DND-41 (cell line): ENCODE data around the gene ABCA13.

Experiments used
- ATAC-seq: fragments of 200-7000 bp; cut with Tn5 transposase; 3 replicates; pipeline ENCODE4 v1.9.1; 2021; ENCODE audit warnings: low read depth; ENCODE audit not compliant: insufficient read depth
- DNase-seq: peaks from one replicate; pipeline ENCODE4 v3.0.0-alpha.2; 2020
- H2AFZ ChIP-seq: 2 replicates; pipeline ENCODE4 v1.6.0; 2012; ENCODE audit warnings: low read depth, low read length
- H3K27ac ChIP-seq: 2 replicates; pipeline ENCODE4 v1.5.1; 2012; ENCODE audit warnings: low read length, inconsistent platforms
- H3K27me3 ChIP-seq: fragments of 200-600 bp; sonication (generic); 2 replicates; pipeline ENCODE4 v1.6.0; 2012; ENCODE audit warnings: low read length, mild to moderate bottlenecking, inconsistent platforms; ENCODE audit not compliant: insufficient read depth, poor library complexity
- H3K36me3 ChIP-seq: 2 replicates; pipeline ENCODE4 v1.5.1; 2012; ENCODE audit warnings: low read length, inconsistent platforms; ENCODE audit not compliant: insufficient read depth
- H3K4me1 ChIP-seq: 2 replicates; pipeline ENCODE4 v1.5.1; 2012; ENCODE audit warnings: mild to moderate bottlenecking, low read length; ENCODE audit not compliant: insufficient read depth
- H3K4me2 ChIP-seq: 2 replicates; pipeline ENCODE4 v1.6.0; 2012; ENCODE audit warnings: mild to moderate bottlenecking, moderate library complexity, low read length, inconsistent platforms; ENCODE audit not compliant: insufficient read depth
- H3K4me3 ChIP-seq, 2 experiments: fragments of 200-600 bp in 1 of 2; shearing (Covaris generic) in 1 of 2; 2 replicates each; pipeline ENCODE4 v1.5.1; 2012 to 2016; ENCODE audit warnings: inconsistent platforms in 2 of 2, low read length in 2 of 2, mild to moderate bottlenecking in 2 of 2, low read depth in 1 of 2, moderate library complexity in 1 of 2
- H3K79me2 ChIP-seq: 2 replicates; pipeline ENCODE4 v1.6.0; 2012; ENCODE audit warnings: low read length, inconsistent platforms; ENCODE audit not compliant: insufficient read depth
- H3K9ac ChIP-seq: 2 replicates; pipeline ENCODE4 v1.6.0; 2012; ENCODE audit warnings: low read depth, mild to moderate bottlenecking, inconsistent platforms, low read length, moderate library complexity
- H3K9me3 ChIP-seq: 2 replicates; pipeline ENCODE4 v1.5.1; 2012; ENCODE audit warnings: low read length, moderate library complexity, mild to moderate bottlenecking, inconsistent platforms; ENCODE audit not compliant: insufficient read depth, severe bottlenecking
- H4K20me1 ChIP-seq: 2 replicates; pipeline ENCODE4 v1.6.0; 2012; ENCODE audit warnings: low read length; ENCODE audit not compliant: insufficient read depth
- EZH2 ChIP-seq: IDR thresholded peaks from 3 replicates; pipeline ENCODE4 v1.6.1; 2012; ENCODE audit warnings: borderline replicate concordance, low read depth, mild to moderate bottlenecking, moderate library complexity, low read length, inconsistent platforms; ENCODE audit not compliant: severe bottlenecking
- TF ChIP-seq, protein P1 (sequence below): IDR thresholded peaks from 2 replicates; pipeline ENCODE4 v1.5.1; 2012; ENCODE audit warnings: borderline replicate concordance, low read length, moderate library complexity, mild to moderate bottlenecking; ENCODE audit not compliant: poor library complexity, severe bottlenecking; ENCODE audit errors: extremely low read depth

Gene ABCA13

GRCh38 chr7:48183965-48184364, 12.7 kb downstream of the ABCA13 start:
- H3K27ac ChIP-seq, result no peak overlapping the region

DNA sequence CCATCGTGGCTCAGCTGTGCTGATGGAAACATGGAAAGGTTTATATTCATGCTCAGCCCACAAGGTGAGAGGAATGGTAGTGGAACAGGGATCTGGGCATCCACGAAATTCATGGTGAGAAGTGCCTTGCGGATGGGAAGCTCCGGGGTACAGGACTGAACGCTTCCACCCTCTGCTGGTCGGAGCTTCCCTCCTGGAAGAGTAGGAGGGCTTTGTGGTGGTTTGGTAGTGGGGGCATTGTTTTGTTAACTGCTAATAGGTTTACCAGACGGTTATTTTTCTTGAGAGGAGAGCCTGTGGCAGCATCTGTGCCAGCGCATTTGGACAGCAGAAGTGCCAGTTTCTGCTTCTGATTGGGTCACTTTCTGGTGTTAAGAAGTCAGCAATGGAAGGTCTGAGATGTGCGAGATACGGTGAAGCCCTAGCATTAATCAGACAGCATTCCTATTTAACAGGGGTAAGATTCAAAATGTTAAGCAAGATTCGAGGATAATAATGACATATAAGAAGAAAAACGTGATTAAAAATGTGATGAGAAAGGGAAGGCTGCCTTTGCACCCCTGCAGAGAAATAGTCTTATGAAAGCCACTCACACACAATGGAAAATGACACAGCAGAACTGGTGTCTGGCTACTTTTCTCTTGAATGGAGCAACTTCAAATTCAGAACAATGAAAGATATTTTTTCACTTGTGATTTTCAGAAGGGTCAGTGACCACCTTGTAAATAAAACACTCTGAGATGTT, 17.7 kb downstream of the ABCA13 start:
- no peak overlapping the region for H3K9ac ChIP-seq

More at GRCh38 chr7:48183965-48184364, 12.7 kb downstream of the ABCA13 start:
- ATAC-seq, result no peak
- Histone ChIP-seq H3K79me2 (no peaks in the 10 kb centered on the region), H2AFZ (no peak overlapping the region), H3K27me3 (no peaks in the 10 kb centered on the region), H3K36me3 (no peaks in the 10 kb centered on the region), H4K20me1 (no peaks in the 10 kb centered on the region), H3K4me3 (no peak overlapping the region), H3K4me2 (no peak overlapping the region), H3K9ac (no peak overlapping the region), H3K4me1 (no peaks in the 10 kb centered on the region), H3K9me3 (no peaks in the 10 kb centered on the region)
- TF ChIP-seq, protein P1, sequence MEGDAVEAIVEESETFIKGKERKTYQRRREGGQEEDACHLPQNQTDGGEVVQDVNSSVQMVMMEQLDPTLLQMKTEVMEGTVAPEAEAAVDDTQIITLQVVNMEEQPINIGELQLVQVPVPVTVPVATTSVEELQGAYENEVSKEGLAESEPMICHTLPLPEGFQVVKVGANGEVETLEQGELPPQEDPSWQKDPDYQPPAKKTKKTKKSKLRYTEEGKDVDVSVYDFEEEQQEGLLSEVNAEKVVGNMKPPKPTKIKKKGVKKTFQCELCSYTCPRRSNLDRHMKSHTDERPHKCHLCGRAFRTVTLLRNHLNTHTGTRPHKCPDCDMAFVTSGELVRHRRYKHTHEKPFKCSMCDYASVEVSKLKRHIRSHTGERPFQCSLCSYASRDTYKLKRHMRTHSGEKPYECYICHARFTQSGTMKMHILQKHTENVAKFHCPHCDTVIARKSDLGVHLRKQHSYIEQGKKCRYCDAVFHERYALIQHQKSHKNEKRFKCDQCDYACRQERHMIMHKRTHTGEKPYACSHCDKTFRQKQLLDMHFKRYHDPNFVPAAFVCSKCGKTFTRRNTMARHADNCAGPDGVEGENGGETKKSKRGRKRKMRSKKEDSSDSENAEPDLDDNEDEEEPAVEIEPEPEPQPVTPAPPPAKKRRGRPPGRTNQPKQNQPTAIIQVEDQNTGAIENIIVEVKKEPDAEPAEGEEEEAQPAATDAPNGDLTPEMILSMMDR, result no peak
- TF ChIP-seq EZH2, result no peak
- DNase-seq, result no peak

GRCh38 chr7:48192996-48193395, 21.7 kb downstream of the ABCA13 start:
- no peak overlapping the region for H3K4me2 ChIP-seq
- no peaks in the 10 kb centered on the region for H3K4me1 ChIP-seq
- H3K27me3 ChIP-seq, result no peaks in the 10 kb centered on the region
- H3K36me3 ChIP-seq, result no peaks in the 10 kb centered on the region
- TF ChIP-seq, protein P1, result no peak
- TF ChIP-seq EZH2, result no peak
- no peak for ATAC-seq
- no peak overlapping the region for H2AFZ ChIP-seq
- no peak overlapping the region for H3K4me3 ChIP-seq
- H3K9ac ChIP-seq, result no peak overlapping the region
- H3K27ac ChIP-seq, result no peak overlapping the region
- no peak for DNase-seq
- H3K79me2 ChIP-seq, result no peaks in the 10 kb centered on the region
- H4K20me1 ChIP-seq, result no peaks in the 10 kb centered on the region
- no peaks in the 10 kb centered on the region for H3K9me3 ChIP-seq

More for the DNA sequence above, 17.7 kb downstream of the ABCA13 start:
- no peaks in the 10 kb centered on the region for H3K4me1 ChIP-seq
- no peaks in the 10 kb centered on the region for H4K20me1 ChIP-seq
- H2AFZ ChIP-seq, result no peak overlapping the region
- no peaks in the 10 kb centered on the region for H3K27me3 ChIP-seq
- H3K27ac ChIP-seq, result no peak overlapping the region
- ATAC-seq (no peak), DNase-seq (no peak)
- no peak for TF ChIP-seq EZH2
- TF ChIP-seq, protein P1, result no peak
- no peak overlapping the region for H3K4me3 ChIP-seq
- no peaks in the 10 kb centered on the region for H3K9me3 ChIP-seq
- H3K4me2 ChIP-seq, result no peak overlapping the region
- no peaks in the 10 kb centered on the region for H3K36me3 ChIP-seq
- H3K79me2 ChIP-seq, result no peaks in the 10 kb centered on the region
